Stimulated activated CD4-positive, alpha-beta T cell treated with anti-CD3 and anti-CD28 coated beads, Interleukin-12 subunit alpha, Interleukin-12 subunit beta, amount 100 ng/mL, for 4 hours (primary cell): ENCODE data around the gene OR4C16.

Experiments
- DNase-seq: peaks from one replicate; pipeline ENCODE4 v3.0.0-alpha.2; 2020

Gene OR4C16

GRCh38 chr11:55571828-55572227 is at the start of gene OR4C16:
OR4C16 (plus strand) TSS chr11:55572128; CDS start chr11:55572128, 0 bp downstream.
- DNase-seq = no peak

DNA sequence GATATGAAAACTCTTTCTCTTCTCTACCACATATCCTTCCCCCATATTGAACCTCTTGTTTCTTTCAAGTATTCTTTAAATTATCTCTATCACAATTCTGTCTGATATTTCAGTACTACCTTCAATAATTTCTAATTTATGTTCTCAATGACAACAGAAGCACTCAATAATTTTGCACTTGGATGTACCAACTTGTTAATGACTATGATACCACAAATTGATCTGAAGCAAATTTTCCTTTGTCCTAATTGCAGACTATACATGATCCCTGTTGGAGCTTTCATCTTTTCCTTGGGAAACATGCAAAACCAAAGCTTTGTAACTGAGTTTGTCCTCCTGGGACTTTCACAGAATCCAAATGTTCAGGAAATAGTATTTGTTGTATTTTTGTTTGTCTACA is 17.8 kb upstream of the OR4C16 start, which contains the start of gene OR4C15:
TSS of gene OR4C15 (plus strand) at position 301 of the 400 bp plus-strand sequence. CDS start at position 301, 0 bp downstream.
- DNase-seq = no peak

DNA sequence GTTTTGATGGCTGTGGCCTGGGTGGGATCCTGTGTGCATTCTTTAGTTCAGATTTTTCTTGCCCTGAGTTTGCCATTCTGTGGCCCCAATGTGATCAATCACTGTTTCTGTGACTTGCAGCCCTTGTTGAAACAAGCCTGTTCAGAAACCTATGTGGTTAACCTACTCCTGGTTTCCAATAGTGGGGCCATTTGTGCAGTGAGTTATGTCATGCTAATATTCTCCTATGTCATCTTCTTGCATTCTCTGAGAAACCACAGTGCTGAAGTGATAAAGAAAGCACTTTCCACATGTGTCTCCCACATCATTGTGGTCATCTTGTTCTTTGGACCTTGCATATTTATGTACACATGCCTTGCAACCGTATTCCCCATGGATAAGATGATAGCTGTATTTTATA is 620 bp downstream of the OR4C16 start:
- DNase-seq = no peak

GRCh38 chr11:55607545-55607944 is 35.6 kb downstream of the OR4C16 start, which contains the start of gene OR4C11:
OR4C11 (minus strand) TSS chr11:55607645; CDS start chr11:55604373, 3,272 bp downstream.
- DNase-seq = no peak
